COLO668 (cell line): Measurements from ENCODE around the gene STING1.
"Not testable (repeated sequence)": the region's sequence is repeated elsewhere in the genome, so short reads cannot be mapped to it uniquely, and the experiment has no call there.

Source experiments
- DNase-seq: peaks from one replicate; lab custom pipeline; 2025; ENCODE audit not compliant: unreplicated experiment; lab: John Stamatoyannopoulos, UW

The STING1 gene

GRCh38 chr5:139503036-139503817 is 20.7 kb upstream of the STING1 start:
- not testable (repeated sequence) for DNase-seq

- no peak for DNase-seq
Observed at GRCh38 chr5:139501381-139501780, 18.8 kb upstream of the STING1 start.

- no peak for DNase-seq
Observed at GRCh38 chr5:139495638-139496435, 13.3 kb upstream of the STING1 start.

GRCh38 chr5:139494832-139495231 is 12.3 kb upstream of the STING1 start:
- DNase-seq = no peak

GRCh38 chr5:139494256-139494655 is 11.7 kb upstream of the STING1 start:
- no peak for DNase-seq

GRCh38 chr5:139492700-139493192 is 10.2 kb upstream of the STING1 start:
- no peak for DNase-seq

- no peak for DNase-seq
Observed at GRCh38 chr5:139488260-139488659, 5.7 kb upstream of the STING1 start.

GRCh38 chr5:139486201-139486600 is 3.6 kb upstream of the STING1 start:
- DNase-seq = no peak

- DNase-seq = not testable (repeated sequence)
Observed at GRCh38 chr5:139482890-139483208, 291 bp upstream of the STING1 start.

- DNase-seq = no peak
Observed at GRCh38 chr5:139481580-139482049, 943 bp downstream of the STING1 start.

- no peak for DNase-seq
Observed at GRCh38 chr5:139481122-139481533, 1.4 kb downstream of the STING1 start.

- DNase-seq = not testable (repeated sequence)
Observed at GRCh38 chr5:139479729-139480128, 2.8 kb downstream of the STING1 start.

- DNase-seq = not testable (repeated sequence)
Observed at GRCh38 chr5:139478657-139479423, 3.7 kb downstream of the STING1 start.

GRCh38 chr5:139475865-139476617 is 6.5 kb downstream of the STING1 start:
- no peak for DNase-seq

GRCh38 chr5:139474890-139475791 is 7.4 kb downstream of the STING1 start:
- peak; percentile 2 for DNase-seq

GRCh38 chr5:139473565-139473964 is 9.0 kb downstream of the STING1 start:
- DNase-seq = no peak

GRCh38 chr5:139473105-139473504 is 9.5 kb downstream of the STING1 start:
- DNase-seq = no peak

GRCh38 chr5:139472386-139473030 is 10.1 kb downstream of the STING1 start:
- DNase-seq = no peak

GRCh38 chr5:139470821-139471300 is 11.7 kb downstream of the STING1 start, which contains the start of gene SMIM33:
SMIM33 (plus strand) TSS chr5:139471004; CDS start chr5:139471122, 118 bp downstream.
- DNase-seq = no peak
